Thyroid gland (tissue), 4 donors: ENCODE measurements around the gene PTPRB. TPM values are rescaled to one million over a fixed set of nuclear protein-coding genes. Genes with fewer than 3 reads are reported as not detected.

Experiments used
- DNase-seq, 2 donors: peaks; one replicate each; pipeline ENCODE4 v3.0.0-alpha.2; 2019
- H3K27ac ChIP-seq, 3 donors: fragments of 200-600 bp; sonication (generic); 1 replicate in 2 of 3; 2 replicates in 1 of 3; pipeline ENCODE4 v1.5.1; 2016 to 2019; ENCODE audit warnings: mild to moderate bottlenecking in 1 of 3, moderate library complexity in 1 of 3
- H3K27me3 ChIP-seq: fragments of 200-600 bp; sonication (generic); one replicate; pipeline ENCODE4 v1.5.1; 2019
- H3K36me3 ChIP-seq, 2 donors: fragments of 200-600 bp; sonication (generic); one replicate each; pipeline ENCODE4 v1.5.1; 2016 to 2019
- H3K4me1 ChIP-seq, 2 donors: fragments of 200-600 bp; sonication (generic); one replicate each; pipeline ENCODE4 v1.5.1; 2017 to 2019
- H3K4me3 ChIP-seq, 3 donors: fragments of 200-600 bp; sonication (generic); replicated peaks in 1 of 3; 1 replicate in 2 of 3; 2 replicates in 1 of 3; pipeline ENCODE4 v1.5.1; 2016; ENCODE audit warnings: mild to moderate bottlenecking in 1 of 3
- H3K9me3 ChIP-seq: fragments of 200-600 bp; sonication (generic); one replicate; pipeline ENCODE4 v1.5.1; 2017
- POLR2A ChIP-seq, 2 donors: fragments of 450-650 bp; IDR thresholded peaks; one replicate each; pipeline ENCODE4 v1.6.1; 2017; ENCODE audit warnings: antibody characterized with exemption in 2 of 2, mild to moderate bottlenecking in 2 of 2, moderate library complexity in 1 of 2
- WGBS, 2 donors: methylation state at CpG; one replicate each; pipeline ENCODE4 v1.1.5; 2017; 5-methylcytosine and 5-hydroxymethylcytosine counted together
- intact Hi-C: fragments of 100-400 bp; cut with DNase I; formaldehyde crosslinking; loops from one replicate; pipeline ENCODE4 v1.15.1; 2023
- total RNA-seq, 4 donors: library from RNA; depleted of rRNA; stranded (reverse); fragments of >200 nt; gene quantifications; one replicate each; pipeline ENCODE4 v1.2.3, GENCODE V29; 2016
- TF ChIP-seq, protein P1 (sequence below), 6 experiments: fragments of 200-600 bp in 3 of 6; fragments of 450-650 bp in 3 of 6; sonication (generic) in 3 of 6; IDR thresholded peaks; one replicate each; pipeline ENCODE4 v1.5.1; 2016 to 2019; ENCODE audit warnings: antibody characterized with exemption in 6 of 6, mild to moderate bottlenecking in 2 of 6, inconsistent platforms in 1 of 6, moderate library complexity in 1 of 6

PTPRB gene
- total RNA-seq, 4 donors from 2014 or later, result 24.4 to 75.3 (median 36.2) TPM

DNA sequence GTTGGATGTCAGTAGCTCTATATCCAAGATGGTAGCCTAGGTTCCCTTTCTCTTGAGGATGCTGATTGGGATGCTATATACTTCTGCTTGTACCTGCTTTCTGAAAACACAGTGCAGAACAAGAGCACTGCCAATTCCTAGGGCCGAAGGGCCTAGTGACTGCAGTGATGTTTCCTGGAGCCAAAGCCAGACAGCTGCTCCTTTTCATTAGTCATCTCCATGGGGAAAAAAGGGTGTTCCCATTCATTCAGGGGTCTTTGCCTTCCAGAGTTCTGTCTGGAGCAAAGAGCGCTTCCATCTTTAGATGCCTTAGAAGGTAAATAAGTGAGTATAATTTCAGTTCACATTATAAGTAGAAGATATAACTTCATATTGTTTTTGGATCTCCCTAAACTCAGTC lies 85.5 kb downstream of the PTPRB start:
- DNase-seq, result no peak
- Histone ChIP-seq H3K4me1 (no peaks in the 10 kb centered on the region), H3K36me3 (no peaks in the 10 kb centered on the region), H3K27me3 (no peaks in the 10 kb centered on the region), H3K27ac (no peak overlapping the region), H3K9me3 (no peaks in the 10 kb centered on the region), H3K4me3 (no peak overlapping the region)
- no peak for TF ChIP-seq POLR2A (IDR thresholded peaks at IDR 0.05)
- TF ChIP-seq, protein P1, sequence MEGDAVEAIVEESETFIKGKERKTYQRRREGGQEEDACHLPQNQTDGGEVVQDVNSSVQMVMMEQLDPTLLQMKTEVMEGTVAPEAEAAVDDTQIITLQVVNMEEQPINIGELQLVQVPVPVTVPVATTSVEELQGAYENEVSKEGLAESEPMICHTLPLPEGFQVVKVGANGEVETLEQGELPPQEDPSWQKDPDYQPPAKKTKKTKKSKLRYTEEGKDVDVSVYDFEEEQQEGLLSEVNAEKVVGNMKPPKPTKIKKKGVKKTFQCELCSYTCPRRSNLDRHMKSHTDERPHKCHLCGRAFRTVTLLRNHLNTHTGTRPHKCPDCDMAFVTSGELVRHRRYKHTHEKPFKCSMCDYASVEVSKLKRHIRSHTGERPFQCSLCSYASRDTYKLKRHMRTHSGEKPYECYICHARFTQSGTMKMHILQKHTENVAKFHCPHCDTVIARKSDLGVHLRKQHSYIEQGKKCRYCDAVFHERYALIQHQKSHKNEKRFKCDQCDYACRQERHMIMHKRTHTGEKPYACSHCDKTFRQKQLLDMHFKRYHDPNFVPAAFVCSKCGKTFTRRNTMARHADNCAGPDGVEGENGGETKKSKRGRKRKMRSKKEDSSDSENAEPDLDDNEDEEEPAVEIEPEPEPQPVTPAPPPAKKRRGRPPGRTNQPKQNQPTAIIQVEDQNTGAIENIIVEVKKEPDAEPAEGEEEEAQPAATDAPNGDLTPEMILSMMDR (IDR thresholded peaks at IDR 0.05), result no peak
- WGBS, 2 donors, result 95 to 100% methylated on average over 2 of the region's 2 CpGs
- intact Hi-C loops, result no loop called here

DNA sequence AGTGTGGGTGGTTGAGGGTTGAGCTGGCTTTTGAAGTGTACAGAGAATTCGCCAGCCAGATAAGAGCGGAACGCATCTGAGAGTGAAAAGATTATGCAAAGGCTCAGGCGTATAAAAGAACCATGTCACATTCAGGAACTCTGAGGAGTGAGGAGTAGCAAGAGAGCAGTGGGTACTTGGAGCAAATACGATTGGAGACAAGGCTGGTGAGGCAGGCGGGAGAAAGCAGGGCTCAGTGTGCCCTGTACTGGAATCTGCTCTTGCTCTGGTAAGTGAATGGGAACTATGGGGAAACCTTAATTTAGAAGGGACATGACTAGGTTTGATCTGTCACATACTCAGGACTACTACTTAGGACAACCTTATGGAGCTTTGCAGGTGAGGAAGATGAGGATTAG lies 87.0 kb downstream of the PTPRB start:
- WGBS, 2 donors, result 78 to 84% methylated on average over 5 to 6 of the region's 6 CpGs

DNA sequence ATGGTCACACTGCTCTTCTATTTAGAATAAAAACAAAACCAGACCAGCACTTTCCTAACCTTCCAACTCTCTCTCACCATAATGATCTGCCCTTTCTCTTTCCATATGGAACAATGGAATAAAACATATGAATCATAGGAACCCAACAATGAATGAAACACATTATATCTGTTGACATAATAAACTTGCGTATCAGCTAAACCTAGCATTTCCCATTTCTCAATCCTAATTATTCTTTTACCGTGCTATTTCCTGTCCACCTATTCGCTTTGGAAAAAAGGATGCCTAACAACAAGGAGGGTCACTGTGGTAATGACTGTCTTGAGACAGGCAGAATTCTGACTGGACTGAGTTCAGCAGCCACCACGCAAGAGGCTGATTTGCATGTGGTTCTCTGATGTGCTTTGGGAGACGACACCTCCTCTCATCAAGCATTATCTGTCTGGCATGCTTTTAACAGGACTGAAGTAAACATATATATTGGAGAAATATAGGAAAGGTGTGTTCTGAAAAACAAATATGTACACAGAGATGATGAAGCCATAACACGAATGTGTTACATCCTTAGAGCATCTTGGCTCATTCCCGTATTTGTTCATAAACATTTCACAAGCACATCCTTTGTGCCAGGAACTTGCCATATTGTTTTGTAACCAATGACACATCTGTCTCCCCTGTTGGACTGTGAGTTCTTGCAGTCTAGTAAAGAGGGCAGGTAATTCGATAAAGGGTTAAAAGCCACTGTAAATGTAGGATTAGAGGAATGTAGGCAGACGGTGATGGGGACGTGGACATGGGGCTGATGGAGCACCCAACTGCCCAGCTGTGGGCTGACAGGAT lies 87.7 kb downstream of the PTPRB start:
- Histone ChIP-seq H3K36me3 (no peaks in the 10 kb centered on the region), H3K27ac (no peak overlapping the region), H3K4me1 (no peaks in the 10 kb centered on the region), H3K9me3 (no peaks in the 10 kb centered on the region), H3K4me3 (no peak overlapping the region), H3K27me3 (no peaks in the 10 kb centered on the region)
- DNase-seq, result no peak
- no peak for TF ChIP-seq POLR2A (IDR thresholded peaks at IDR 0.05)
- TF ChIP-seq, protein P1 (IDR thresholded peaks at IDR 0.05), result no peak
- WGBS, 2 donors, result 71% methylated on average over 10 of the region's 10 CpGs
- intact Hi-C loops, result no loop called here

More for the DNA sequence above, 87.0 kb downstream of the PTPRB start:
- DNase-seq, result no peak
- TF ChIP-seq, protein P1 (IDR thresholded peaks at IDR 0.05), result no peak
- TF ChIP-seq POLR2A (IDR thresholded peaks at IDR 0.05), result no peak
- H3K4me3 ChIP-seq, result no peak overlapping the region
- H3K27me3 ChIP-seq, result no peaks in the 10 kb centered on the region
- H3K4me1 ChIP-seq, result no peaks in the 10 kb centered on the region
- no peak overlapping the region for H3K27ac ChIP-seq
- H3K36me3 ChIP-seq, result no peaks in the 10 kb centered on the region
- intact Hi-C loops, result no loop called here
- H3K9me3 ChIP-seq, result no peaks in the 10 kb centered on the region

DNA sequence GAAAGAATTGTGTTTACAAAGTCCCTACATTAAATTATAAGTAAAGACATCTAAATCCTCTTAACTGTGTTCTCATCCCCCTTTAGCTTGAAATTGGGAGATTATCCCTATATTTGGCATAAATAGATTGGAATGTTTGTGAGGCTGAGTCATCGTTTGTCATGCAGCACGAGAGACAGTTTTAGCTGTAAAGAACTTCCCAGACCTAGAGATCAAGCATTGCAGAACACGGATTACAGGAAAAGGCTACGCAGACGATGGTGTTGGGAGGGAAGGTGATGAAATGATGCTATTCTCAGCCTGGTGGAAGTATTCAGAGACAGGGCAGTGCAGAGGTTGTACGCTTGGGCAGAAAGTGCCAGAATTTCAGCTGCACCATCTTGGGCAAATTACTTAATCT lies 93.8 kb downstream of the PTPRB start:
- TF ChIP-seq, protein P1 (IDR thresholded peaks at IDR 0.05), result no peak
- no peak for TF ChIP-seq POLR2A (IDR thresholded peaks at IDR 0.05)
- H3K4me1 ChIP-seq, result no peaks in the 10 kb centered on the region
- WGBS, 2 donors, result 59 to 68% methylated on average over 6 of the region's 6 CpGs
- intact Hi-C loops, result no loop called here
- peak overlapping the region in 2 of 3 donors; percentile 1 to 17 for H3K27ac ChIP-seq
- DNase-seq, result no peak
- no peak overlapping the region for H3K4me3 ChIP-seq
- H3K36me3 ChIP-seq, result no peaks in the 10 kb centered on the region
- no peaks in the 10 kb centered on the region for H3K27me3 ChIP-seq
- no peaks in the 10 kb centered on the region for H3K9me3 ChIP-seq

DNA sequence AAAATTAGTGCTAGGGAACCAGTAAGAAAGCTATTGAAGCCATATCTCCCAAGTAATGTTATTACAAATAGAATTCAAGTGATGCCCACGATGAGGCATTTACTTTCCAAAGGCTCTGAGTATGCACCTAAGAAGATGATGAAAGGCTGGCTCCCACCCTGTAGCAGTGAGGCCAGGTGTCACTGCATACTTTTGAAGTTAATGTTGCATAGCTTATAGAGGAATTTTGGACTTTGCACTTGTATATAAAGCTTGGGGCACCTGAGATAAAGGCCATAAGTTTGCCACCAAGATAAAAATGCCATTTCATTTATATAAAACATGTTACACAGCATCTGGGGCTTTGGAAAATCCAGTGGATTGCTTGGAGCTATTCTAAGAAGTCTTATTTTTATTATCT lies 96.2 kb downstream of the PTPRB start:
- TF ChIP-seq, protein P1 (IDR thresholded peaks at IDR 0.05), result no peak
- no peak for TF ChIP-seq POLR2A (IDR thresholded peaks at IDR 0.05)
- no peaks in the 10 kb centered on the region for H3K9me3 ChIP-seq
- no peaks in the 10 kb centered on the region for H3K4me1 ChIP-seq
- no peaks in the 10 kb centered on the region for H3K36me3 ChIP-seq
- intact Hi-C loops, result no loop called here
- H3K4me3 ChIP-seq, result no peak overlapping the region
- DNase-seq, result no peak
- 24 to 36% methylated on average over 1 of the region's 1 CpG for WGBS, 2 donors
- H3K27me3 ChIP-seq, result no peaks in the 10 kb centered on the region
- no peak overlapping the region for H3K27ac ChIP-seq
